Lung microvascular endothelial cell (primary cell): ENCODE data around the gene VPS54. TPM values are rescaled to one million over a fixed set of nuclear protein-coding genes. Genes with fewer than 3 reads are reported as not detected.

Experiments used
- DNase-seq, 2 donors: peaks; one replicate each; pipeline versions ENCODE4 v3.0.0 to v3.0.0-alpha.2; 2010; ENCODE audit warnings: low read depth in 2 of 2
- total RNA-seq: library from RNA; depleted of rRNA; stranded (reverse); fragments of >200 nt; gene quantifications from 2 replicates; pipeline ENCODE4 v1.2.1, GENCODE V29; 2014

Gene VPS54
- total RNA-seq, result 13.9 and 15.7 TPM in 2 replicates

DNA sequence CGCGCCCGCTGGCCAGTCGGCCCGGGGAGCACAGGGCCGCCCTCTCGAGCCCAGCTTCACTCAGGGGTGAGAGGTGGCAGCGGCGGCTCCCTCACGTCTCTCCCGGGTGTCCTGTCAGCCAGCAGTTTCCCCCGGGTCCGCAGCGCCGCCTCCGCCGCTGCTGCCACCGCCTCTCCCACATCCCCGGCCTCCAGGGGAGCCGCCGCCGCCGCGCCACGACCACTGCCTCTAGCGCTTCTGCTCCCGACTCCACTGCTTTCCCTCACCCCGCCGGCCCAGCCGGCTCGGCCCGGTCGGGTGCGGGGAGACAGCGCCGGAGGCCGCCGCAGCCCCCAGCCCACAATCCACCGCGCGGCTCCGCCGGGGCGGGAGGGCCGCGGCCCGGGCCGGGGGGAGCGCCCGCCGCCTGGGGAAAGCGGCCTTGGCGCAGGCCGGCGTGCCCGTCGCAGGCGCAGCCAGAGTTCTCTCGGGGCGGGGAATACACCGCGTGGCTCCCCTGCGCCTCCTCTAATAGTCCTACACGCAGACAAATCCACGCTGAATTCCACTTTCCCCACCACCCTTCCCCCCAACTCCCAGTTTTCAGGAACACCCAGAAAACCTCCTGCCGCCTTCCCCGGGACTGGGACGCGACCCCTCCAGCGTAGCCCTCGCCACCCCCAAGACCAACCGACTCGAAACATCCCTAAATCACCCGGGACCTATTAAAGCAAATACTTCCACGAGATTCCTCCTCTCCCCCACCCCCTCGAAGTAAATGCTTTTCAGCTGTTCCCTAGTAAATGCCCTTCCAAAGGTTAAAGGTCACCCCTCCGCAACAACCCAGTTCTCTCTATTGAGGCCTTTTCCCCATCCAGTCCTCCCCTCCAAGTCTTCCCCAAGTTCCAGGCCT is at the start of gene VPS54:
VPS54 (minus strand) TSS at position 346 of the 892 bp plus-strand sequence. CDS start 35,429 bp downstream, outside the sequence.
- DNase-seq, result peak; percentile 58 to 69

- DNase-seq, result no peak
Measured at GRCh38 chr2:64067326-64067725, 48.1 kb upstream of the VPS54 start.

GRCh38 chr2:64065516-64065915 is 46.3 kb upstream of the VPS54 start:
- DNase-seq, result no peak

DNA sequence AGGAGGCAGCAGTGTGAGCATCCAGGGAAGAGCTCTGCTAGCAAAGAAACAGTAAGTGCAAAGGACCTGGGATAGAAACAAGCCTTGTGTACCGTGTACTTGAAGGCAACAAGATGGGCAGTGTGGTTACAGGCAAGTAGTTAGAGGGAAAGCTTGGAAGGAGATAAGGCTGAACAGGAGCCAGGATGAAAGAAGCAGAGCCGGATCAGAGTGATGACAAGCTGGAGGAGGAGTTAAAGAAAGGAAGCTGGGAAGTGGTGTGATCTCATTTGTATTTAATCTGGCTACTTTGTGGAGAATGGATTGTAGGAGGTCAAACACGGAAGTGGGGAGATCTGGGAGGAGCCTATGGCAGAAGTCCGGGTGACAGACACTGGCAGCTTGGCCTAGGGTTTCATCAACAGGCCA is 44.7 kb upstream of the VPS54 start:
- peak; percentile 43 to 90 for DNase-seq

DNA sequence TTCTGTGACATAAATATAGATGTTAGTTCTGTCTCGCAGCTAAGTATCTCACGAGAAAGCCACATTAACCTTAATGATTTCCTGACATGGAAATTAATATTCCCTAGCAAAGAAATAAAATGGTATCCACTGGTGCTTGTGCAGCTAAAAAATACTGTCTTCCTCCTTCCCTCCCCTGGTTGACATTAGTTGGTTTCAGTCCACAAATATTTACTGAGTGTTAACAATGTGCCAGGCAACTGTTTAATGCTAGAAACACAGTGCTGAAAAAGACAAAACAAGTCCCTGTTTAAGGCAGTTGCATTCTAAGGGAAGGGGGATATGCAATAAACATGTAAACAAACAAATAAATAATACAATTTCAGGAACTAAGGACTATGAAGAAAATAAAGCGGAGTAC is 44.2 kb upstream of the VPS54 start:
- DNase-seq, result peak; percentile 5 to 20

- DNase-seq, result peak; percentile 4 to 56
Measured at GRCh38 chr2:64062840-64063239, 43.6 kb upstream of the VPS54 start.

GRCh38 chr2:64059270-64059669 is 40.0 kb upstream of the VPS54 start:
- no peak for DNase-seq

DNA sequence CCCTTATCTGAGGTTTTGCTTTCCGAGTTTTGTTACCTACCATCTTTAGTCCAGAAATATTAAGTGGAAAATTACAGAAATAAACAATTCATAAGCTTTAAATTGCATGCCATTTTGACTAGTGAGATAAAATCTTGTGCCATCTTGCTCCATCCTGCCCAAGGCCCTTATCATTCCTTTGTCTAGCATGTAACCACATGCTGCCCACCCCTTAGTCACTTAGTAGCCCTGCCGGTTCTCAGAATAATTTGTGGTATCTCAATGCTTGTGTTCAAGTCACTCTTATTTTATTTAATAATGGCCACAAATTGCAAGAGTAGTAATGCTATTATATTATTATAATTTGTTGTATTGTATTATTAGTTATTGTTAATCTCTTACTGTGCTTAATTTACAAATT is 36.8 kb upstream of the VPS54 start:
- DNase-seq, result no peak

DNA sequence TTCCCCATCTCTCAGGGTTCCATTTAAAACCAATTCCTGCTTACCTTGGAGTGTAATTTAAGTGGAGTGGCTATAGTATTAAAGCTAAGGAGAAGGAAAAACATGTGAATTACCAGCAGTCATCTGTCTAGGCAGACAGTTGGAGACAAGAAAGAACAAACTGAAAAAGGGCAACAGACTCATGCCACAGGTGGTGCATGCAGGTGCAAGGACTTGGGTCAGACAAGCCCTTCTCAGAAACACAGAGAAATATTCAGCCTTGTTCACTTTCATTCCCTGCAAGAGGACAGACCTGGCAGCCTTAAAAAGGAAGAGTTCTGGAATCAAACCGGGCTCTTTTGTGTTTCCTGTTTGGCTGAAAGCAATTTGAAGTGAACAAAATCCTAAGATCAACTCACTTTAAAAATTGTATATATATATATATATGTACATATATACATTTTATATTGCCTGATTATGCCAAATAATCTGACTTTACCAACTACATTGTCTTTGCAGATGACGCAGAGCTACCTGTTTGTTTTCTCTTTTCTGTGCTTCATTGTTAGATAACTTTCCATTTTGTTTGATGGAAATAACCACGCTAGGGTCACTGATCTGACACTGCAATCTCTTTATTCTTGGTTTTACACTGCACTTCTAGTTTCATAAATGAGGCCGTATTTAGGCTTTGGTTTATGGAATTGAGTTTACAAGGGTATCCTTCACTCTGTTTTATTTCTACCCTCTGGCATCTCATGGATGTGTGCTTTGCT is 35.1 kb upstream of the VPS54 start:
- DNase-seq, result peak in 1 of 2 donors; percentile 85

GRCh38 chr2:64052463-64053241 is 33.4 kb upstream of the VPS54 start:
- DNase-seq, result peak; percentile 88 to 93

DNA sequence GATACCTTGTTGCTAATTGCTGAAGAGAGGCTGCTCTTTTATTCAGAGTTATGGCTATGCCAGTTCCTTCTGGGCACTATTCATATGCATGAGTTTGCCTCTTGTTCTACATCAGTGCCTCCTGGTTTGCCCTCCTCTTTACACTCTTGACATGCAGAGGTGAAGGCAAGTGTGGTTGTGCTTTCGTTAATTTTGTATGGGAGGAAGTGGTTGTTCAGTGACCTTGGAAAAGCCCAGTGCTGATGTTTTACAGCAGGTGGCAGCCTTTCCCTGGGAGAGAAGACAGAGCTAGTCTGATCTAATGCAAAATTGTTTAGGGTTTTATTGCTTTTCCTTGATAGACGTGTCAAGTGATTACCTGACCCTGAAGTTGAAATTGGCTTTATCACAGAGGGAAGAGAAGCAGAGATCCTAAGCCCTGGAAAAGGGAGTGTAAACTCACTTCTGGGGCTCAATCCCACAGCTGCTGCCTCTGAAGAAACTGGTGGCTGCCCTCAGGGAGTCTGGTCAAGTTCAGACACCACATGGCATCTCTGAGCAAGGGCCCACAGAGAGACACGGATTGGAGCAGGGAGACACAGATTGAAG is 30.5 kb upstream of the VPS54 start:
- peak; percentile 82 to 86 for DNase-seq

- no peak for DNase-seq
Measured at GRCh38 chr2:64045938-64046337, 26.7 kb upstream of the VPS54 start.

DNA sequence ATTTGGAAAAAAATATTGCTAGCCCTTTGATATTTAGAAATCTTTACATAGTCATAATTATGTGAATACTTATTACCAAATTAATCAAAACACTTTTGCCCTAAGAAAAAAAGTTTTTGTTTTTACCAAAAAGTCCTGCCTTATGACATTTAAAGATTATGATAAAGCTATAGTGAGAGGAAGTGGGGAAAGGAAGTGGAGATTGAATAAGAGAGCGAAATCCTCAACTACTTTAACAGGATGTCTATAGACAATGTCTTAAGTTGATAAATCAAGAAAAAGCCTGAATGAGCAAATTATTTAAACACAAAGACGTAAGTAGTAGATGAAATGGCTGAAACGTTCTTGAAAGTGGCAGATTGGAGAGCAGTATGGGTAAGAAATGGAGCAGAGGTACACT is 20.9 kb upstream of the VPS54 start:
- no peak for DNase-seq

DNA sequence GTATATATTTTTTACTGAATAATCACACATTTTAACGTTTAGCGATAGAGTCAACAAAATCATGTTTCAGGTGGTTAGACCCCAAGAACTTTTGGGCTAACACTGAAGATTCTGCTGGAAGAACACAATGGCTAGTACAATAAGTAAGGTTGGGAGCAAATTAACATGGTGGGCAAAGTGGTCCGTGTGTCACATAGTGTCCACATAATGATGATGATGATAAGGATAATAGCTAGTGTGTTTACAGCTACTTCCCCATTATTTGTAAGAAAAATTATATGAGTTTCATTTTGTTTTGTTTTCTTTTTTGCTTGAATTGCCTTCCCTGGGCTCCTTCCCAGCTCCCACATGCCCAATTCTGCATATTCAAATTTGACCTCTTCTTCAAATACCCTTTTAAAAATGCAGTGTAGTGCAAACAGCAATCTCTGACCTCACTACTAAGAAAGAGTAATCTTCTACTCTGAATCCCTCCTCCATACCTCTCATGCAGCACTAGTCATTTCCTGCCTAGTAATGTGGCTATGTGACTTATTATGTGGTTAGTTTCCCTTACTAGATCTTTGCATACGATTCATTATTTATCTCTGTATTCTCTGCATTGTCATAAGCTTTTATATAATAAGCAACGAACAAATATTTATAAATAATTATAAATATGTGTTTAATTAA is 16.9 kb upstream of the VPS54 start:
- DNase-seq, result peak; percentile 9 to 82

DNA sequence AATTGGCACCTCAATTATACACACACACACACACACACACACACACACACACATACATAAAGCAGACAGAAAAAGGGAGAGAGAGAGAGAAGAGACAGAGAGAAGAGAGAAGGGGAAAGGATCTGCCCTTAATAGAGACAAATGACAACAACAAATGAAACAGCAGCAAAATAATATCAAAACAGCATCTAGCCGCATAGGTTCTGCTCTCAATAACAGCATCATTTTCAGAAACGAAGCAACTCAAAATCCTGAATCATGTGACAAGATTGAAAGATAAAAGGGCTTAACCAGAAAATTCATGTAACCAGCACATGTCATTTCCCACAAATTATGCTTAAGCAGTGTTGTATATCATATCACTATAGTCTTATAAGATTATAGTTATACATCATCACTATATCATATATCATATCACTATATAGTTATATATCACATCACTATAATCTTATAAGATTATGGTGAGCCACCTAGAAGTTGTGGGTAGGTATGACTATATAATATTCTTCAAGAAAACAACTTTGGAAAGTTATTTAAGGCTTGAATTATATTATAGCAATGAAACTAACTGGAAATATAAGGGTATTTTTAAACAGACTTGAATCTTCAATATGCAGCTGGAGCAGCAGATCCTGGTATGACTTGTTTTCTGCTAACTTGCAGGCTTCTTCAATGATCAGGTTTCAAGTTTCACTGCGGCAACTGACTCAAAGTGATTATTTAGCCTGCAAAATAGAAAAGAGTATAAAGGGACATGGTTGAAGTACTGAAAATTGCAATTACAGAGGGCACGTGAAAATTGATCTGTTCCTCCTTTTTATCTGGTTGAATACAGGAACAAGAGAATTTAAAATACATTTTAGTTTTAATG is 16.1 kb upstream of the VPS54 start:
- no peak for DNase-seq

DNA sequence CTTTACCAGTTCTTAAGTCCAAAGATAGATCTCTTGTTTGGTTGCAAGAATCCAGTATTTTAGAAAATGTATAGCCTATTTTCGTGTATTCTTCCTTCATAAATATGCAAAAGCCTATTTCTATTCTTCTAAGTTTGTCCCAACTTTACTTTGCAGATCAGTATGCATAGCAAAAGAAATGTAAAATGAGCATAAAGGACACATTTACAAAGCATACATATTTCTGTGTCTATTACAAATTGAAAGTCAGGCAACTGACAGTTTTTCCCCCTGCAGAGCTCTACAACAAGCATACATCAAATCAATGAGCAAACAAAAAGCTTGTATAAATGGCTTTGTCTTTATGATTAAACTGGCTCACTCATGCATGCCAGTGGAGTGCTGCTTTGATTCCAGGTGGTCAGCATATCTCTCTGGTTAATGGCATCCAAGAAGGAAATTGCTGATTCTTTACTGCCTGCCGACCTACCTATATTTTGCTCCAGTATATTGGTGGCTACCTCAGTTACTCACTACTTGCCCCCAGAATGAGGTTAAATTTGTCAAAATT is 10.0 kb upstream of the VPS54 start:
- DNase-seq, result no peak

- no peak for DNase-seq
Measured at GRCh38 chr2:64025741-64026140, 6.5 kb upstream of the VPS54 start.

- no peak for DNase-seq
Measured at GRCh38 chr2:64024259-64024949, 5.2 kb upstream of the VPS54 start.
